UCSD-AML1 (cell line): ENCODE data around the gene PROX1.
"Not testable (repeated sequence)": the region's sequence is repeated elsewhere in the genome, so short reads cannot be mapped to it uniquely, and the experiment has no call there.

ENCODE experiments used
- DNase-seq: peaks from one replicate; lab custom pipeline; 2025; ENCODE audit not compliant: unreplicated experiment; lab: John Stamatoyannopoulos, UW

The PROX1 gene

GRCh38 chr1:214066936-214067335 lies 79.2 kb downstream of the PROX1 start:
- no peak for DNase-seq

- no peak for DNase-seq
These were observed 79.6 kb downstream of the PROX1 start for GRCh38 chr1:214067397-214067796.

- no peak for DNase-seq
These were observed 80.3 kb downstream of the PROX1 start for GRCh38 chr1:214067853-214068703.

GRCh38 chr1:214068979-214069378 lies 81.2 kb downstream of the PROX1 start:
- DNase-seq: no peak

- no peak for DNase-seq
These were observed 83.7 kb downstream of the PROX1 start for GRCh38 chr1:214071469-214071868.

GRCh38 chr1:214072426-214073157 lies 84.8 kb downstream of the PROX1 start:
- DNase-seq: no peak

GRCh38 chr1:214074477-214074876 lies 86.7 kb downstream of the PROX1 start:
- no peak for DNase-seq

- DNase-seq: no peak
These were observed 87.7 kb downstream of the PROX1 start for GRCh38 chr1:214075305-214075998.

GRCh38 chr1:214075999-214076707 lies 88.4 kb downstream of the PROX1 start:
- DNase-seq: no peak

GRCh38 chr1:214076708-214077065 lies 88.9 kb downstream of the PROX1 start:
- DNase-seq: no peak

- DNase-seq: no peak
These were observed 91.2 kb downstream of the PROX1 start for GRCh38 chr1:214078950-214079349.

GRCh38 chr1:214085325-214085724 lies 97.6 kb downstream of the PROX1 start:
- DNase-seq: no peak

GRCh38 chr1:214086945-214087344 lies 99.2 kb downstream of the PROX1 start:
- DNase-seq: no peak

- DNase-seq: not testable (repeated sequence)
These were observed 101.2 kb downstream of the PROX1 start for GRCh38 chr1:214089003-214089402.
